HG02623 (cell line): ENCODE data around the gene DSCAML1.
"Not testable (repeated sequence)": the region's sequence is repeated elsewhere in the genome, so short reads cannot be mapped to it uniquely, and the experiment has no call there.

ENCODE experiments used
- ATAC-seq: cut with Tn5 transposase; IDR thresholded peaks from one replicate; pipeline ENCODE4 v1.9.1; 2021; ENCODE audit warnings: moderate library complexity; ENCODE audit not compliant: unreplicated experiment

DSCAML1 gene

DNA sequence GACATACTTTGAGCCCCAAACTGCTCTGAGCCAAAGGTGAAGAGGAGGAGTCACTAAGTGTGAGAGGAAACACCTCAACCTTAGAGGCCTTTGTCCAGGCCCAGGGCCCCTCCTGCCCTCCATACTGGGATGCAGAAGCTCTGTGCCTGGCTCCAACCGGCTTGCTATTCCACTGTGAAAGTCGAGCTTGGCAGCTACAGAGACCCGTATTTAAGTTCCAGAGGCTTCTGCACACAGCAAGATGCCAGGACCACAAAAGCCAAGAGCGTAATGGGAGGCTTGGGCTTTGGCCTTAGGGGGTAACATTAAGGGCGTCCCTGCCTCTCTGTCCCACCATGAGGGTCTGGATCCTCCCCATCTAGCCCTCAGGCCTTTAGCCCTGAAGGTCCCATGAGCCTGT lies 31.9 kb downstream of the DSCAML1 start:
- ATAC-seq: no peak

DNA sequence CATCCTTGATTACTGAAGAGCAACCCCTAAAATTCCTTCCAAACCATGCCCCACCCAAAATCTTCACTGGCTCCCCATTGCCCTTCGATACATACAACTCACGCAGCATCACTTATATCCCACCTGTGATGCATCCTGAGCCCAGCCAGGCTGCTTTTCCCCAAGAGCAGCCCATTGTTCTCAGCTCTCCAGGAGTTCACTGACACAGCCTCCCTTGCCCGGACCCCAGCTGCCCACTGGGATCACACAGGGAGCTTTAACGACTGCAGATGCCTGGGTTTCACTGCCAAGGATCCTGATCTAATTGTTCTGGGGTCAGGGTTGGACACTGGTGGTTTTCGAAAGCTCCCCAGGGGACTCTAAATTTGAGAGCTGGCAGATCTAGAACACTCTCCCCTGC lies 33.6 kb downstream of the DSCAML1 start:
- not testable (repeated sequence) for ATAC-seq

DNA sequence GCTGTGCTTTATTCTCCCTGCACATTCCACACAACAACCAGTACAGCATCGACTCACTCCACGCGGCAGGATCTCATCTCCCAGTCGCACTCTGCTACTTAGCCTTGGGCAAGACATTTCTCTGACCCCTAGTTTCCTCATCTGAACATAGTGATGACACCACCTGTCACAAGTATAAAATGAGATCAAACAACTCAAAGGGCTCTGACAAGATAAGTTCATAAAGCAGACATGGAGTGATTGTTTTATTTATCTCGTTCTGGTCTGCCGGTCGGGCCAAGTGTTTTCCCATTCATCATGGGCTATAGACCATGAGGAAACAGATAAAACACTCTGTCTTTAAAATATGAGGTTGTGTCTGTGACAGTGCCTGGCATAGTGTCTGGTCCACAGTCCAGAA lies 35.0 kb downstream of the DSCAML1 start:
- no peak for ATAC-seq

GRCh38 chr11:117759305-117759704 lies 37.7 kb downstream of the DSCAML1 start:
- no peak for ATAC-seq

GRCh38 chr11:117754030-117754429 lies 43.0 kb downstream of the DSCAML1 start:
- ATAC-seq: no peak

DNA sequence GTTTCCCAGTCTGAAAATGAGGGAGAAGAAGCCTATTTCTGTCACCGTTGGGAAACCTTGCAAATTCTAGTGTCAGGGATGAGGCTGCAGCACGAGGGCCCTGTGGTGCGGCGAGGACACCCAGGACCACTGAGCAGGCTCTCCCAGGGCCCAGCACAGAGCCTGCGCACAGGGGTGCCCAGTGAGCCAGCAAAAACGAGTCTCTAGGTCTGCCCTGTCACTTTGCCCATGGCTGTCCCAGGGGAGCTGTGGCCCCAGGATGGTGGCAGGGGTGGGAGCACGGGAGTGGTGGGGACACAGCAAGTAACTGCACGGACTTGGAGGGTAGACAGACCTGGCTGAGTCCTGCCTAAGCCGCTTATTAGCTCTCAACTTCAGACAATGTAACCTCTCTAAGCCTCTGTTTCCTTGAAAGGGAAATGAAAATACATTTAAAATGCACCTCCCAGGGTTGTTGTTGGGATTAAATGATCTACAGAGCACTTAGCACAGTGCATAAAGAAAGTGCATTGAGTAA lies 44.2 kb downstream of the DSCAML1 start:
- ATAC-seq: no peak

DNA sequence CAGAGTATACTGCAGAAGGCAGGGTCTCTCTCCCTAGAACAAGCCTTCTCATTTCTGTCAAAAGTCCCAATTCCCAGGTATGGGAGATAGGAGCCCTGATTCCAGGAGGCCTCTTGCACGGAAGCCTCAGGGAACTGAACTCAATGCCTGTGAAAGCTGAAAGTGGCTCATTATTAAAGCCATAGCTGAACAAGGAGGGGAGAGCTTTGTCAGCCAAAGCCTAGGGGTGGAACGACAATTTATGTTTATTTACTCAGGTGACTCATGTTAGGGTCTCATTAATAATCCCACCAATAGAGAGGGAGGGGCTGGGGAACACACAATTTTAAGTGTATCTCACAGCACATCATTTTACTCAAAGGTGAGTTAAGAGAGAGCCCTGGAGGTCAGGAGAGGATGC lies 44.9 kb downstream of the DSCAML1 start:
- ATAC-seq: no peak

GRCh38 chr11:117750916-117751662 lies 45.9 kb downstream of the DSCAML1 start:
- no peak for ATAC-seq

- ATAC-seq: no peak
Measured at GRCh38 chr11:117750357-117750756, 46.7 kb downstream of the DSCAML1 start.

DNA sequence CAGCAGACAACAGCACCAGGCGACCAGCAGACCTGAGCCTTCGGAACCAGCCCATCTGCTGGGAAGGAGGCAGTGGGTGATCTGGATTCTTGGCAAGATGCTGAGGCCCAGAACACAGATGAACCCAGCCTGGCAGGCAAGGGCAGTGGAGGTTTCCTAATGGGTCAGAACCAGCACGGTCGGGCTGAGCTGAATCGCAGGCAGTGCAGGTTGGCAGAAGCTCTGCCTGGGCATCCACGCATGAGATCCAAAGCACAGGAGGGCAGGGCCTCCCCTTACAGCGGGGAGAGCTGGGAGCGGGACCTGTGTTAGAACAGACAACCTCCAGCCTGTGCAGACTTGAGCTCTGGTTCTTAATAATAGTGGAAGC lies 47.5 kb downstream of the DSCAML1 start:
- no peak for ATAC-seq

DNA sequence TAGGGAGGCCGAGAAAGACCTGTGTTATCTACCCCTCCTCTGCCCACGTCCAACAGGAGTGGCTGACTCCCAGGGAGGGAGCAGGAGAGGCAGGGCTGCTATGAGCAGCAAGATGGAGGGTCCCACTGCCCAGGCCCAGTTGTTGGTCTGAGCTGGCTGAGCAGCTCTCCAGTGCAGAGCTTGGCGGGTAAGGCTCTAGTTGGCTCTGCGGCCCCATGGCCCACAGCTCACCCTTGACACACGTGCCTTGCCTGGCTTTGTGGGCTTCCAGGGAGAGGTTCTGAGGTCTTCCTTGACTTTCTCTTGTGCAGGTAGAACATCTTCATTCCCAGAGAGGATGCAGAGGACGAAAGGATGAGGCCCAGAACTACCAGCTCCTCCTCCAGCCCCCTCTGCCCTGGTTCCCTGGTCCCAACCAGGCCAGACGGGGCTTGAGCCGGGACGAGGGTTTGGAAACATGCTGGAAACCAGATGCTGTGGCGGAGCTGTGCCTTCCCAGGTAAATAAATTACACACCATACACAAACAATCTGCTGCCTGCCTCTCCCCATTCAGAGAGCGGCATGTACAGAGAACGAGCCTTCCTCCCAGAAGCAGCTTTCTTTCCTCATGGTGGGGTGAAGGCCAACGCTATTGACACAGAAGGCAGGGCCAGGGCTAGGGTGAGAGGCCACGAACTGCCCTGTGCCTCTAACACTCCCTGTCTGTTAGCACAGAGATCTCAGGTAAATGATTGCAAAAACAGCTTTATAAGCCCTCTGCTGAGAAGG lies 48.1 kb downstream of the DSCAML1 start:
- ATAC-seq: no peak

GRCh38 chr11:117747892-117748291 lies 49.1 kb downstream of the DSCAML1 start:
- ATAC-seq: no peak

DNA sequence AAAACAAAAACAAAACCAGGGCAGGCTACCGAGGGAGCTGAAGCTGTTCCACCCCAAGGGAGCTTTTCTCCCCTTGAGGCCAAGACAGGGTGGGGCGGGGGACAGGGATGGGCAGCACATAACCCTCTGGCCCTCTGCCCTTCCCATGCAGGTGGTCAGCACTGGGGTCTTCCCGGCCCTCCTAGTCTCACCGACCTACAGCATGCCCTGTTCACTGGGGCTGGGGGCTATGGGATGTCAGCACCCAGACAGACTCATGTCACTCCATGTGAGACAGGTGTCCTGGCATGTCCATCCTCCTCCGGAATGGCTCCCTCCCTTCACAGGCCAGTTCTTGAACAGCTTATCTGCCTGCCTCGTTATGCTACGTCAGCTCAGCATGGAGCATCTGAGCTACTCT lies 51.7 kb downstream of the DSCAML1 start:
- ATAC-seq: no peak

DNA sequence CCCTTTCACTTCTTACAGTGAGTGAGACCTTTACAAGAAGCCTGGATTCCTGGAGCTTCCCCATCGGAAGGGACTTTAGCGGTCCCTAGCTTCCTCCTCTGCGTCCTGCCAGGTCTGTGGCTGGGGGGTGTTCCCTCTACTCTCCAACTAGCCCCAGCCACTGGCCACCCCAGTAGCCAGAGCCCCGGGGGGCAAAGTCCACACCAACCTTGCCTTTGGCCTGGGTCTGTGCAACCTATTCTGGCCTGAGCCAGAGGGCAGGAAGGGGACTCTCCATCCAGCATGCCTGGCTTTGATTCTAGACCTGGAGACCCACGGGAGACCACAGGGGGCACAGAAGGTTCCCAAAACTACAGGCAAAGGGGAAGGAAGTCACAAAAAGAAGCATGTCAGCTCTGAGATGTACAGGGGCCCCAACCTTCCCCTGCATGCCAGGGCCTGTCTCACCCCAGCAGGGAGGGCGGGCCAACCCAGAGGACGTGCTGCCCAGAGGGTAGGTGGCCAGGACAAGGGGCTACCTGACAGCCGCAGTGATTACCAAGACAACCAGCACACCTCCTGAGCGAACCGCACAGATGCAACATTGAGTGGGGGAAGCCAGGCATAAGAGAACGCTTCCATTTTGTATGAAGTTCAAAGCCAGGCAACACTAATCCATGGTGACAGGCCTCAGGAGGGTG lies 52.4 kb downstream of the DSCAML1 start:
- ATAC-seq: no peak

- ATAC-seq: no peak
Measured at GRCh38 chr11:117743121-117743815, 53.7 kb downstream of the DSCAML1 start.

- ATAC-seq: no peak
Measured at GRCh38 chr11:117738246-117738957, 58.6 kb downstream of the DSCAML1 start.

- ATAC-seq: no peak
Measured at GRCh38 chr11:117735350-117735977, 61.6 kb downstream of the DSCAML1 start.

DNA sequence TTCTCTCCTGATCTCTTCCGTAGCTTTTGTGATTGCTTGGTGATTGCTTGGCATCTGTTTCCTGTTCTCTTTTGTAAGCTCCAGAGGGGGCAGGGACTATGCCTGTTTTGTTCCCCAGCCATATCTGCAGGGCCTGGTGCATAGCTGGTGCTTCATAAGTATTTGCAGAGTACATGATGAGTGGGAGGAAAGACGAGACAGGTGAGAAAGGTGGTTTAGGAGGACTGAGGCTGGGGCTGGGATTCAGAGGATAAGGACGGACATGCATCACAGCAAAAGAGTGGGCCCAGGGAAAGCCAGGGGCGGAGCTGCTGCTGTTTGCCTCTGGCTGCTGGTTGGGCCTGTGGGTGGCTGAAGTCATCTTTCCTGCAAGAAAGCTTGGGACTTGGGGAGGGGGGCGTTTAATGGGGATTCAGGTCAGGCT lies 62.4 kb downstream of the DSCAML1 start:
- ATAC-seq: no peak

DNA sequence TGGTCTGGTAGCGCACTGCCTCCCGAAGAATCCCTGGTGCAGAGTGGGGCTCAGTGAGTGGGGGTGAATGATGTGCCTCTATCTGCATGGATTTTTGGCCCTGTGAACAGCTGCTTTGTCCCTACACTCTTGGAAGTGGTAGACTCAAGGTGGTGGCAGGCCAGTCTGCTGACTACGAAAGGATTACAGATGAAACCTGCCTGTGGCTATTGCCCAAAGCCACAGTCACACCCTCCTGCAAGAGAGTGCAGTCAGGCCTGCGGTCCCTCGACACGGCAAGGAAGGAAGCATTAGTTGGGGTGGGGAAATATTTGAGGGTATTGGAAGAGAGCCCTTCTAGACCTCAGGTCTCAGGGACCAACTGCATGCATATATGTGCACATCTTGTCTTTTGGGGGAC lies 63.7 kb downstream of the DSCAML1 start:
- no peak for ATAC-seq

- no peak for ATAC-seq
Measured at GRCh38 chr11:117731722-117732290, 65.2 kb downstream of the DSCAML1 start.
